HG03175 (cell line): ENCODE data around the gene ANKRD52.
A peak's percentile ranks its signal among the peaks of the same experiment; 100 is the strongest.
"Not testable (repeated sequence)": the region's sequence is repeated elsewhere in the genome, so short reads cannot be mapped to it uniquely, and the experiment has no call there.

Experiments
- ATAC-seq: cut with Tn5 transposase; IDR thresholded peaks from one replicate; pipeline ENCODE4 v1.9.1; 2021; ENCODE audit warnings: mild to moderate bottlenecking, moderate library complexity; ENCODE audit not compliant: unreplicated experiment

The ANKRD52 gene

DNA sequence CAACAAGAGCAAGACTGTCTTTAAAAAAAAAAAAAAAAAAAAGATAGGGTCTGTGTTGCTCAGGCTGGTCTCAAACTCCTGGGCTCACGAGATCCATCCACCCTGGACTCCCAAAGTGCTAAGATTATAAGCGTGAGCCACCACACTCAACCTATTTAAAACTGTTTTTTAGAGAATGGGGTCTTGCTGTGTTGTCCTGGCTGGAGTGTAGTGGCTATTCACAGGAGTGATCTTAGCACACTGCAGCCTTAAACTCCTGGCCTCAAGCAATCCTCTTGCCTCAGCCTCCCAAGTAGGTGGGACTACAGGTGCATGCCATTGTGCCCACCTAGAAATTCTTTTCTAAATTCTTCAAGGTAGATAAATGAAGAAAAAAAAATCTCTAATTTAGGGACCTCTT is 16.1 kb upstream of the ANKRD52 start:
- no peak for ATAC-seq

DNA sequence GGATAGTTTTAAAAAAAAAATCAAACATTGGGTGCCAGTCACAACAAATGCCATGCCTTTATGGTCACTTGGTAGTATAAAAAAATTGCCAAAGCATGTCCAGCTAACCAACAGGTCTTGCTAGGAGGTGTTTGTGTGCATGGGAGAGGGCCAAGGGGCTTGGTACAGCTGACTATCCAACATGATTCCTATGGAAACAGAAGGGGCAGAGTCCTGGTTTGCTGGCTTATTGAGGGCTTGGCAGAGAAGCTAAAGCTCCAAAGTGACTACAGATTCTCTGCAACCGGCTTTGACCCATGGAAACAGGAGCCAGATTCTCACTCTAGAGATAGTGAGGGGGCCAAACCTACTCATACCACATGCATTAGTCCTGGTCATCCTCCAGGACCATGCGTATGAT is 14.3 kb upstream of the ANKRD52 start:
- not testable (repeated sequence) for ATAC-seq

DNA sequence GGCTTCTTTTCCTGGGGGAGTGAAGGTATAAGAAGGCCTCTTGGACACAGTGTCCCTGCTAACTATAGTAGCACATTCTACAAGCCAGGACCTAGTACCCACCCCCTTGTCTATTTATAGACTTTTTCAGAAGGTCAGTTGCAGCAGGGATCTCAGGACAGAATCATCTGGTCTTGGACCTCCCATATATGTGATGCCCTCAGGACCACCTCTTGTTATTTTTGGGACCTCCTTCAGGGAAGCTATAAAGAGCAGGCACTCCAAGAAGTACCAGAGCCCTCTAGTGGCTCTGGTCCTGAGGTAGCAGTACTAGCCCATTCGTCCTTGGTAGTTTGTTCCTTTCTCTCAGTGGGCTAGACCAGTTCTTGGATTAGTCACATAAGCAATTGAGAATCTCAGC is 12.8 kb upstream of the ANKRD52 start:
- ATAC-seq, result no peak

DNA sequence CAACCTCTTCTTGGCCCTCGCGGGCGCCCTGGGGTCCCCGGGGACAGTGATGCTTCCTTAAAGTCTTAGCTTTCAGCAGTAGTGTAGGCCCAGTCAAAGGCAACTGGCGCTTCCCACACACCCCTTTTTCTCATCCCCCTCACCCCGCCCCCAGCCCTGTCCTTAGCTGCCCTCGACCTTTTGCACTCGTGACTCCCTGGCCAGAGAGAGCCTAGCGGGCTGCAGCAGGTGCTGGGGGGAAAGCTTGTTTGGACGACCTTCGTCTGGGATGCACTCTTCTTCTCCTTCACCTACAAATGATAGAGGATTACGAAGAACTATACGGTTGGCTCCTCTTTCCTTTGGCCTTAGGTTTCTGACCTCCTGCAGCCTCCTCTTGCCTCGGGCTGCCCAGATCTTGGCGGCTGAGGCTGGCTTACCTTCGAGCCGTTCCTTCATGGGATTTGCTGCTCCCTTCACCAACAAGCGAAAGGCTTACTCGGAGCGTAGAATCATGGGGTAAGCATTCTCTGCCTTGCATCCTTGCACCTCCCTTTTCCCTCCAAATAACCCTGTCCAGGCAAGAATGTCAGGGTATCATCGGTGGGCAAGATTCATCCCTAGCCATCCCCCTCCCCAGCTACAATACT is 9.4 kb upstream of the ANKRD52 start:
- ATAC-seq, result peak; percentile 20

DNA sequence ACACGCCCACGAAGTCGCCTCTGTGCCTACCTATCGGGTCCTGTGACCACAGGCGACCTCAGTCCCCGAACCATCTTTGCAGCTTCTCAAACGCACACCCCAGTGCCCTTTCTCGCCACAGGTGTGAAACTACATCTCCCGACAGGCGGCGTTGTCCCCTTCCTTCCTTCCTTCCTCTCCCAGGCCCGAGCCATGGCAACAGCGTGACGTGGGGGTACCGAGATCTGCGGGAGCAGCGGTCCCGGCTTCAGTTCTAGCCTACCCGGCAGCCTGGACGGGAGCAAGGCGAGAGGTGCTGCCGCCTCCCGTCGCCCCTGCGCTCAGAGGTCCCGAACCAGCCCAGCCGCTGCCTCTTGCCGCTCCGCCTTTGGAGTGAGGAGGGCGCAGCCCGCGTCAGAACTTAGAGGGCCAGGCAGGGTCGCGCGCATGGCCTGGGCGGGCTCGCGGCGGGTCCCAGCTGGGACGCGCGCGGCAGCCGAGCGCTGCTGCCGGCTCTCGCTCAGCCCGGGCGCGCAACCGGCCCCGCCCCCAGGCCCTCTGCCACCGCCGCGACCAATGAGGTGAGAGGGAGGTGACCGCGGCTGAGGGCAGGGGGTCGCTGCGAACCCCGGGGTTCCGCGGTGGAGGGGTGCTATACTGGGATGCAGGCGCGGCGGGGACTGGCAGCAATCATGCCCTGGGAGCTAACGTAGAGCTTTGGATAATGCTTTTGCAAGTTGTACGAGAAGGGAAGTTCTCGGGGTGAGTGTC is 8.7 kb upstream of the ANKRD52 start, which contains the start of gene COQ10A:
Gene COQ10A, plus strand, starts transcription at position 250 of the 750 bp plus-strand sequence. Its CDS starts 177 bp downstream, at position 427.
- ATAC-seq, result peak; percentile 94

DNA sequence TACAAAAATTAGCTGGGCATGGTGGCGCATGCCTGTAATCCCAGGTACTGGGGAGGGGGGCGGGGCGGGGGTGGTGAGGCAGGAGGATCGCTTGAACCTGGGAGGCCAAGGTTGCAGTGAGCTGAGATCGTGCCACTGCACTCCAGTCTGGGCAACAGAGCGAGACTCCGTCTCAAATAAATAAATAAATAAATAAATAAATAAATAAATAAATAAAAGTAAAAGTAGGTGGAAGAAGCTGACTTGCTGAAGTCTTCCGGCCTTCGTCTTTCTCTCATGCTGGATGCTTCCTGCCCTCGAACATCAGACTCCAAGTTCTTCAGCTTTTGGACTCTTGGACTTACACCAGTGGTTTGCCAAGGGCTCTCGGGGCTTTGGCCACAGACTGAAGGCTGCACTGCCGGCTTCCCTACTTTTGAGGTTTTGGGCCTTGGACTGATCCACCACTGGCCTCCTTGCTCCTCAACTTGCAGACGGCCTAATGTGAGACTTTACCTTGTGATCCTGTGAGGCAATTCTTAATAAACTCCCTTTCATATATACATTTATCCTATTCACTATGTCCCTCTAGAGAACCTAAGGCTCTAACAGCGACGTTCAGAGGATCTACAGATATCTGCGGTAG is 8.0 kb upstream of the ANKRD52 start:
- ATAC-seq, result not testable (repeated sequence)

DNA sequence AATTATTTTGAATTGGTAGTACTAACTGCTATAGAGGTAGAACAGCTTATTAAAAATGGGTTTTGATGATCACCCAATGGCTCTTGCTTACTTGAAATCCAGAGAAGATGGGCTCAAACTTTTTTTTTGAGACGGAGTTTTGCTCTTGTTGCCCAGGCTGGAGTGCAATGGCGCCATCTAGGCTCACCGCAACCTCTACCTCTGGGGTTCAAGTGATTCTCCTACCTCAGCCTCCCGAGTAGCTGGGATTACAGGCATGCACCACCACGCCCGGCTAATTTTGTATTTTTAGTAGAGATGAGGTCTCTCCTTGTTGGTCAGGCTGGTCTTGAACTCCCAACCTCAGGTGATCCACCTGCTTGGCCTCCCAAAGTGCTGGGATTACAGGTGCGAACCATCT is 4.8 kb upstream of the ANKRD52 start:
- not testable (repeated sequence) for ATAC-seq

DNA sequence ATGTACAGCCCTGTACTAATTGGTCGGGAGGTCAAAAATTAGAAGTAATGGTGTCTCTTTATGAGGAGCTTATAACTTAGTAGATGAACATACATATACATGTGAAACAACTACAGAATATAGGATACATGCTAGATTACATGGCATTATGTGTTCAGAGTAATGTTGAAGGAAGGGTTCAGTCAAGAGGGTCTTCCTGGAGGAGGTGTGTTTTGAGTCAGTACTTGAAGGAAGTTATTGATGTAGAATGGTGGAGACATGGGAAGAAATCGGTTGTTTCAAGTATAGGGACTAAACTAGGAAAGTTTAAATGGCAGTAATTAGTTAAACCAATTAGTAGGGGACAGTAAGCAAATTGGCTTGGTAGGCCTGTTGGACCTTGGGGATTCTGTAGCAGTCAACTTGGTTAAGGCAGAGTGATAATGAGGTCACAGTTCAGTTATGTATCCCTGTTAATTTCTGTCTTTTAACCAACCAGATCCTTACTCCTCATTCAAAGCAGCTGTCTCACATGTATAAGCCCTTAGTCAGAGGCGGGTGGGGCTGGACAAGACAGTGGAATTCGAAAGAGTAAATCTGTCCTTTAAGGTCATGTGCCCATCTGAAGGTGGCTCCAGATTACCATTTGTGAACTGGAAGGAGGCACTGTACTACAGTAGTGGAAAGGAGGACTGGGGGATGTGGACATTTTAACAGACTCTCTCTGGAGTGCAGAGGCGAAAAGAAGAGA is 3.5 kb upstream of the ANKRD52 start:
- ATAC-seq, result no peak

DNA sequence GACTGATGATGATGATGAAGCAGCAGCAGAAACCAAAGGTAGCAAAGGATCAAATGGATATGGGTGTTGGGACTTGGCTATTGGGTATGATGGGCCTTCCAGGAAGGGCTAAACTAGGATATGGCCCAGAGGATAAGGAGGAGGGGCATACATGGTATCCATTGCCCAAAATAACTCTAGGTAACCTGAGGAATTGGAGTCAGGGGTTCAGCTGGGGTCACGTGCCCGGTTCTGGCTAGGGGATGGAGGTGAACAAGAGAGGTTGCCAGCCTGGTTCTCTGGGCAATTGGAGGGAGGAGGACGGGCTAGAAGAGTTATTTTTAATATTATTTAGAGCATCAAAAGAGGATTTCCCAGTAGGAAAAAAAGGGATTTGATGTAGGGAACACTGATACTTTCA is 2.7 kb upstream of the ANKRD52 start:
- no peak for ATAC-seq

DNA sequence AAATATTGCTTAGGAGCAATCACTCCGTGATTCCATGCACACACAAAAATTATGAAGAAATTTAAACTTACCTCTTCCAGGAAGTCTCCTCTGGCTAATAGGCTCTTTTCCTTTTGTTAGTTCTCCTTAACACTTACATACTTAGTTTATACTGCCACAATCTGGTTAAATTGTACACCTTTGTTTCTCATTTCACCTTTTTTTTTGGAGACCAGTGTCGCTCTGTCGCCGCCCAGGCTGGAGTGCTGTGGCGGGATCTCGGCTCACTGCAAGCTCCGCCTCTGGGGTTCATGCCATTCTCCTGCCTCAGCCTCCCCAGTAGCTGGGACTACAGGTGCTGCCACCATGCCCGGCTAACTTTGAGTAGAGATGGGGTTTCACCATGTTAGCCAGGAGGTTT is 2.2 kb upstream of the ANKRD52 start:
- ATAC-seq, result no peak

DNA sequence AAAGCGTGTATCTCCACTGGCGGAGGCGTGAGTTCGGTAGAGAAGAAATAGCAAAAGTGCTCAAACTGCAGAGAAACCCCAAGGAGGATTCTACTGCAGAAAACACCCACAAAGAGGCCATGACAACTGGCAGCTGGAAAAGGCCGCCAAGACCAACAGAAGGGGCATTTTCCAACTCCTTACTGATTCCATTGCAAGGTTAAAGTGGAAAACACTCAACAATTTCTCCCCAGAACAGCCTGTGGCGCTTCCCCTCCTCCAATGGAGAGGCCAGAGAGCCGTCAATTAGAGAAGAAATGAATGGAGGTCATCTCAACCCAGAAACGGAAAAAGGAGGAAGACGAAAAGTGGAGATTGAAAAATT is 618 bp upstream of the ANKRD52 start:
- ATAC-seq, result no peak

DNA sequence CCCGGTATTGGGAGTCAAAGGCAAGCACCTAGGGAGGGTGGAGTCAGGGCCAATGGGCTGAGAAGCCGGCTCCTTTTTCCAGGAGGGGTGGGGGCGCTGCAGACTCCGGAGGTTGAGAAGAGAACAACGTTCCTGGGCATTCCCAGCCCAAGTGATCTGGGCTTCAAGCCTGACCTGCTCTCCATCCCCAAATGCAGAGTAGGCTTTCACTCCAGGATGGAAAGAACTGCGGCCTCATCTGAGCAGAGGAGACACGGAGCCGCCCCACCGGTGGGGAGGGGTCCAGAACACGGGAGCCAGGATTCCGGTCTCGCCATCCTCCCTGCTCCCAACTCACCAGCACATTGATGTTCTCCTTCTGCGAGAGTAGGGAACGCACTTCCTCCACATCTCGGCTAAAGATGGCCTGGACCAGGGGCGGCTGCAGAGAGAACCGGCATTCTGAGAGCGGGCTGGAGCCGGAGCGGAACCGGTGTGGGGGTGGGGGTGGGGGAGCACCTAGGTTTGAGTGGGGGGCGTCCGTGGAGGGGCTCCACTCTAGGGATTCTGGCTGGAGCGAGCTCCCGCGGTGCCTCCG is 605 bp downstream of the ANKRD52 start:
- peak; percentile 12 for ATAC-seq

DNA sequence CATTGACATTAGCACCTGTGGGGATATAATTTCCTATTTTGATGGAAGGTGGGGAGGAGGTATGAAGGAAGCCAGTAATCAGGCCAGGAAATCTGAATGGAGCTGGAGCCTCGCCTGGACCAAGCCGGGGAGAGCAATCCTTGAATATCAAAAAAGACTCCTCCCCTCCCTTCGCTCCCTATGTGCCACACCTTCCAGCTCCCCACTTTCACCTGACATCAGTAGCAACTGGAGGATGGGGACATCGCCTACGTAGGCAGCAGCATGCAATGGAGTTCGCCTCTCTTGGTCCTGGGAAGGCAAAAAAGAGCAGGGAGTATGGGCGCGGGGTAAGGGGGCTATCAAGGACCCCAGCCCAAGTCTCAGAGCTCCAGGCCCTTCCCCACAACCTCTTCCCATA is 1.1 kb downstream of the ANKRD52 start:
- no peak for ATAC-seq

DNA sequence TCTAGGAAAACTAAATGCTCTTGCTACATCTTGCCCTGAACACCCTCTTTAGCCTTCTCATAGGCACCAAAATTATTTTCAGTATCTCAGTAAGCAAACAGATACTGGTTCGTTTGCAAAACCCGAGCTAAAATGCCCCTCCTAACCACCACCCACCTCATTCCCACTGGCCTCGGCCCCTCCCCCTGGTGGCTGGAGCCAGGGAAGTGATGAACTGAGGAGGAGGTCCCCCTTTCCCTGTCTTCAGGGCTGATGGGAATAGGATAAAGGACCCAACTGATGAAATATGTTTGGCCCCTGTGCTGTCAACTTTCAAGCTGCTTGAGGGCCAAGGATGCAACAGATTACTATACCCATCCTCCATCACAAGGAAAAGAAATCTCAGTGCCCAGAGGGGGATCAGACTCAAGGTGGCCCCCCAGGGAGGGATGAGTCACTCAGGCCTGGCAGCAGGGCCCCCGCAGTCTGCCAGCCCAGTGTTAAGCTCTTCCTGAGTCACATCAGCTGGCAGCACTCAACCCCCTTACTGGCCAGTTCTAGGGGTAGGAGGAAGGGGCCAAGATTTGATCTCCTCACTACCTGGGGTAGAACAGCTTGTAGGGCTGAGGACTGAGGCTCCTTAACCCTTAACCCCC is 1.7 kb downstream of the ANKRD52 start:
- no peak for ATAC-seq

DNA sequence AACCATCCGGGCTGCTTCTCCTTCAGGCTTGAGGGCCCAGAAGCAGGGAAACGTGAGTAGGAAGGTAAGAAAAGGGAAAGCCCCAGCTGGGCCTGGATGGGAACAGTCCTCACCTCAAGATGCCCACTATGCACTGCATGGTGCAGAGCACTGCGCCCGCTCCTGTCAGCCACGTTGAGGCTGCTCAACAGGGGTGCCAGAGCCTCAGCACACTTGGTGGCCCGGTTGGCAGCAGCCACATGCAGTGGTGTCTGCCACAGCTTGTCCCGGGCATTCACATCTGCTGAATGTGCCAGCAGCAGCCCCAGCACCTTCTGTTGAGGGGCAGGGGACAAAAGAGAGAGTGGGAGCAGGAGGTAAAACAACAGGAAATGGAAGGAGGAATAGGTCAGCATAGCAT is 2.5 kb downstream of the ANKRD52 start:
- ATAC-seq, result no peak

DNA sequence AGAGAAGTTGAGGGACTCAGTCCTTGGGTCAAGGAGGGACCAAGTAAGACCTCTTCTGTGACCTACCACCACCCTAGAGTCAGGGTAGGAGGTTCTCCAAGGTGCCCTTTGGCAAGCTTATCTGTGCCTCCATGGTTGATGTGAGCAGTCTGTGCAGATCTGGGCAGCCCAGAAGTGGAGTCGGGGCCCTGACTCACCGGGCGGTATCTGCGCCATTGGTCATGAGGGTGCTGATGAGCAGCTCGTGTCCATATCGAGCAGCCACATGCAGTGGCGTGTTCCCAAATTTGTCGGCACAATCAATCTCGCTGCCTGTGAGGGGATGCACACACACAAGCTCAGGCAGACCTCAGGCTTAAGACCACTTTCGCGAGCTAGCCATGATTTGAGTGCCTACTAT is 5.1 kb downstream of the ANKRD52 start:
- no peak for ATAC-seq

DNA sequence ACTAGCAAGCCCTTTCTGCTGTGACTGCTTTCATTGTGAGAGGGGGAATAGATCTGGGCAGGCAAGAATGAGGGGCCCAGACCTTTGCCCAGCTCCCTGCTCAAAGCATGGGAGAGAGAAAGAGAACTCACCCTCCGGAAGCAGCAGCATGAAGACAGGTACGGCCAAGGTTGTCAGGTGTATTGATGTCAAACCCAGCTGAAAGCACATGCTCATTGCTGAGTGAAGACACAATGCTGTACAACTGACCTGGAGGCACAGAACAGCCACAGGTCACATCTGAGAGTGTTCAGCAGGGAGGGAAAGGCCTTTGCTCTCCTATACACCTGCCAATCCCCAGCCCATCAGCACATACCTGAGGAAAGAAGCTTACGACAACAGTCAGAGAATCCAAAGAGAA is 5.5 kb downstream of the ANKRD52 start:
- ATAC-seq, result no peak

DNA sequence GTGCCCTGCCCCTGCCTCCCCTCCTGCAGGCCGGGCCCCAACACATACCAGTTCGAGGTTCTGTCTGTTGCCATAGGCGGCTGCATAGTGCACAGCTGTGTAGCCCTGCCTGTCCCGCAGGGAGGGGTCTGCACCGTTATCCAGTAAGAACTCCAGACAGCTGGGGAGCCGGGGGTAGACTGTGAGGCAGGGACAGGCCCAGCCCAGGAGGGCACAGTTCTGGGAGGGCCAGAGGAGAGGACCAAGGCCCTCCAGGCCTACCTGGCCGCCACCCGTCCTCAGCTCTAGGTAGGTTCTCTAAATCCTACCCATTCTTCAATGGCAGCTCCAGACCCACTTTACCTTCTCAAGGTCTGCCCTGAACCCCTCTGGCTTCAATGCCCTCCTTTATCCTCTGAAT is 9.5 kb downstream of the ANKRD52 start:
- ATAC-seq, result no peak

DNA sequence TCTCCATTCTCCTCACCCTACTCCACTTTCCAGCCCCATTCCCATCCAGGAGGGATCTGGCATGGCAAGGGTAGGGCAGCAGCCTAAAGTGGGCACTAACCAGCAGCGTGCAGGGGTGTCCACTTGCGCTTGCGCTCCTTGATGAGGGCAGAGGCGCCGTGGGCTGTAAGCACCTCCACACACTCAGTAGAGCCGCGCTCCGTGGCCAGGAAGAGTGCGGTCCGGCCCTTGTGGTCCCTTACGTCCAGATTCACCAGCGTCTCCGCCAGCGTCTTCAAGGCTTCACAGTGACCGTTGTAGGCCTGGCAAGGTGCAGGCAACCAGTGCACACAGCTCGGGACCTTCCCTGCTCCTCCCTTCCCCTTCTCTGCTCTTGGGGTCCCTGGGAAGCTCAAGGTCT is 10.3 kb downstream of the ANKRD52 start:
- no peak for ATAC-seq

DNA sequence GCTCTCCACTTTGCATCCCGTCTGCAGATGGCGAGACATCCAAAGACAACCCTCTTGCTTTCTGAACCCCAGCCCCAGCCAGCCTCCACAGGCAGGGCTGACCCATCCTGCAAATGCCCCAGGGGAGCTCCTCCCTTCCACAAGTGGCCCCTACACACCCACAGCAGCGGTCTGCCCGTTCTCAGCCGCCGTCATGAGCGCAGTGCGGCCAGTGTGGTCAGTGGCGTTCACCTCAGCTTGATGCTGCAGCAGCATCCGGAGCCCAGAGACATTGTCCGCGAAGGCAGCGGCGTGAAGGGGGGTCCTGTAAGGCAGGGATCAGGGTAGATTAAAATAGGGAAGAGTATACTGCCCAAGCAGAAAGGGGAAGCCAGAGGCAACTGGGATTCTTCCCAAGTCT is 13.7 kb downstream of the ANKRD52 start:
- ATAC-seq, result no peak

DNA sequence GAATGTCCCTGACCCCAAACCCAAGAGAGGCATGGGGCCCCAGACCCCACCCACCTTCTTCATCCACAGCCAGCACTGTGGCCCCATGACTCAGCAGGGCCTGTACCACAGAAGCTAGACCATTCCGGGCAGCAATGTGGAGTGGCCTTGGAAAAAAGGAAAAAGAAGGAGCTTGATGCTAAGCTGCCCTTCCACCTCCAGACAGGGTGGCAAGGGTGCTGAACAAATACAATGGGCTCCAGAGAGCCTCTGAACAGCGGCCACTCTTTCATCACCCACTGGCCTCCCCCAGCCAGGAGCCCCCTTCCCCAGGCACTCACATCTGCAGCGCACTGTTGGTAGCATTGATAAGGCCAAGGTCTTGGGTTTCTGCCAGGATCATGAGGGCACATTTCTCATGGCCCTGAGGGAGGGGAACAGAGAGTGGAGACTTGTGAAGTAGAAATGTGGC is 14.4 kb downstream of the ANKRD52 start:
- ATAC-seq, result no peak
